ENCODE measurements around the gene PTPRK. TPM values are rescaled to one million over a fixed set of nuclear protein-coding genes. Genes with fewer than 3 reads are reported as not detected.
"Not testable (repeated sequence)": the region's sequence is repeated elsewhere in the genome, so short reads cannot be mapped to it uniquely, and the experiment has no call there.

The PTPRK gene
- total RNA-seq, 1 donor from 2014 or later: 438 TPM

DNA sequence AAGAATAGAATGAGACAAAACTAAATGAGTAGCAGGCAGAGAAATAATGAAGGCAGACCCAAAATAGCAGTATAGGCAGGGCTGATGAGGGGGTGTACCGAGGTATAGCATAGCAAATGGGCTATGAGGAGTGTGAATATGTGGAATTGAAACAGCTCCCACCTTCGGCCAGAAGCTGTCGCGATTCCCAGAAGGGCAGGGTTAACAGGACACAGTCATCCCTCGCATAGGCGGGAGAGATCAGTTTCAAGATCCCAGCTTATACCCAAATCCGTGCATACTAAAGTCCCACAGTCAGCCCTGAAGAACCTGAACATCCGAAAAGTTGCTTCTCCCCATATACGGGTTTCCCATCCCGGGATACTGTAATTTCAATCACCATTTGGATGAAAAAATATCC is 82.7 kb downstream of the PTPRK start:
- DNase-seq: no peak

DNA sequence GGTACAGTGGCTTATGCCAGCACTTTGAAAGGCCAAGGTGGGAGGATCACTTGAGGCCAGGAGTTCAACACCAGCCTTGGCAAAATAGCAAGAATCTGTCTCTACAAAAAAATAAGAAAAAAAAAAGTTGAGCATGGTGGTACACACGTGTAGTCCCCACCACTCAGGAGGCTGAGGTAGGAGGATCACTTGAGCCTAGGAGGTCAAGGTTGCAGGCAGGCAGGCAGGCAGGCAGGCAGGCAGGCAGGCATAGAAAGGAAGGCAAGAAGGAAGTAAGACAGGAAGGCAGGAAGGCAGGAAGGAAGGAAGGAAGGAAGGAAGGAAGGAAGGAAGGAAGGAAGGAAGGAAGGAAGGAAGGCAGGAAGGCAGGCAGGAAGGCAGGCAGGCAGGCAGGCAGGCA is 85.6 kb downstream of the PTPRK start:
- DNase-seq: not testable (repeated sequence)

DNA sequence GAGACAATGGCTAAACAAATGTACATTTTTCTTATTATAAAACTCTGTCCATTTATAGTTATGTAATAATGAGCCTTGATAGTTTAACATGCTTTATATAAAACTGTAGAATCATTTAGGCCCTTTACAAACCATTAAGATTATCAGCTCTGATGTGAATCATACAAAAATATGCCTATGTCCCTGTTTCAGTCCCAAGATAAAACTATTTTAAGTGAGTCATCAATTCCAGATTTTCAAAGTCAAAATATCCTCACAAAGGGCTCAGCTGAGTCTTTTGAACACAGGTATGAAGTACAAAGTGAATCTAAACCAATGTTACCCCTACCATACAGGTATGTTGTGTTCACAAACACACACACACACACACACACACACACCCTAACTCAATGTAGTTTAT is 88.0 kb downstream of the PTPRK start:
- DNase-seq: no peak

DNA sequence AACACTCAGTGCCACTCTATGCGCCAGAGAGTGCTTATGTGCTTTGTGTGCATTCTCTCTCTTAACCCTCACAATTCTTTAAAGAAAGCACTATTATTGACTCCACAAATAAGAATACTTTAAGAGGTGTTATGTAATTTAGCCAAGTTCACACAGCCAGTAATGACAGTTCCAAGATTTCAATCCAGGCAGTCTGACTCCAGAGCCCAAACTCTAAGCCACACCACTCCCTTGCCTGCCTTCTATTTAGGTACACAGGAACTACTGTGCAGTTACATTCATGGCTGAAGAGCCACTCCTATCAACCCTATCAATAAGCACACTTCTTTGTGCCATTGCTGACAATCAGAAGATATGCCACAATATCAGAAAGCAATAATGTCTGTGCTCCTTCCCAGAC is 93.3 kb downstream of the PTPRK start:
- DNase-seq: no peak

DNA sequence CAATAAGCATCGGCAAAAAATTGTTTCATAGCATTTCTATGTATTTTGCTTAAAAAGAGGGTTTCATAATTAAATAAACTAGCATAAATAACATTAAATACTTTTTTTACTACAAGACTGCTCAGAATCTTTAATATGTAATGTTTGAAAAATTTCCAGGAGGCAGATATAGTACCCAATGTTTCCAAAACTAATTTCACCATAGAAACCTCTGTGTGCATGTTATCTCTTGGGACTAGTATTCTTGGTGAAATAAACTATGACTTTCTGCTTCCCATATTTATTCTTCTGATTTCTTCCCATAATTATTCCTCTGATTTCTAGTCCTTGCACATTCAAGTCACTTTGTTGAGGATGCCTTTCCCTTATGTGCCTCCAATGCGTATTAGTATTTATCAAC is 94.5 kb downstream of the PTPRK start:
- DNase-seq: no peak

DNA sequence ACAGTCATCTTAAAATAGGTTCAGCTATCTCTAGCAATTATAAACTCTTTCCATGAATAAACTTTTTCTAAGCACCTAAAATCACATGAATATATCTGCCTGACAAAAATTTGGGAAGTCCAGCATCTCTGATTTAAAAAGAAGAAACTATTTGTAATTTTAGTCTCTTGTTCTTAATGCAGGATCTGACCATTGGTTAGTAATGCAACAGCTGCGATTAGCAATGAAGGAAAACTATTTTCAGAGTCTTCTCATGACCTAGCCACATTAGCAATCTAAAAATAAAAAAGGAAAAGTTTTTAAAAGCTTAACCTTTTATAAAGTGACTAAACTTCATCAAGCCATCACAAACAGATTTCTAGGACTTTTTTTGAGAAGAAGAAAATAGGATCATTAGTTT is 97.5 kb downstream of the PTPRK start:
- no peak for DNase-seq

DNA sequence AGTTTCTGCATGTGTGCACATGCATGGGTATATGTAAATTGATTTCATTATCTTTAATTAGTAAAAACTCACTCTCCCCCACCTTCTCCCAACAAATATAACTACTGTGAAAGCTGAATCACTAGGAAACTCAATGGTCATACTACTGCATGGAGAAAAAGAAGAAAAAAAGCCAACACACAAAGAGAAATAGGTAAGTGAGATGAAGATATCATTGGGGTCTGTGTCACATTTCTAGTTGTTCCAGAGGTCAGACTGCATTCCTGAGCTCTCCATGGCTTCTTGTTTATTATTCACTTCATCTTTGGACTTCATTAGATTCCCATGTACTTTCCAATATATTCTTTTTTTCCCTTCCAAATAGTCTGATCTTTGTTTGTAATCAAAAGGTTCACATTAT is 98.2 kb downstream of the PTPRK start:
- no peak for DNase-seq

DNA sequence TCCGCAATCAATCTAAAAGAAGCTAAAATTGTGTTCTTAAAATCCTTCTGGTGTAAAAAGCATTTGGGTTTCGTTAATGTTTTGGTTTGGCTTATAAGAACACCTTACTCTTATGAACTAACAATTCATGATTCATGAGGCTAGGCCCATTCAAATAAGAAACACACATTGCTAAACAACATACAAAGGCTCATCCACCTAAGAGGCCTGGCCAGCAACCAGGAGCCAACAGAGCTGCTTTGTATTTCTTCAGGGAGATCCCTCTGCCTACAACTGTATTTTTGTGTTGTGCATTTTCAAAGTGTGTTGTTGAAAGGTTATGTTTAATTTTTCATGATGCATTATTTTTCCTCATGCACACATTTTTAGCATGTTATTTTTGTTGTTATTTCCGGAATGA is 98.6 kb downstream of the PTPRK start:
- peak; percentile 10 for DNase-seq

DNA sequence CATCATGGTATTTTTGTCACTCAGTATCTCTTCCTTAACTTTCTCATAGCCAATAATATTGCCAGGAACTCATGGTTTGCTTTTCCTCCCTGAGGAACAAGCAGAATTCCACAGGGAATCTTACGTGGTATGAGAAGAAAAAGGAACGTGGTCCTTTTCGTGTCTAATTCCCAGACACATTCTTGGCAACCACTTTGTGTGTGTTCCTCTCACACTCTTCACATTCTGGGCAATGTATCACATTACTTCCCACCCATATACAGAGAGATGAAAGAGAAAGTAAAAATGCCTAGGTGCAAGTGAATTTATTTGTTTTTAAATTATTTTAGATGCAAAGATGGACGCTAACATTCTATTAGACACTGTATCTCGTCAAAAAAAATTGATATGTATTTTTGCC is 102.7 kb downstream of the PTPRK start:
- DNase-seq: no peak

DNA sequence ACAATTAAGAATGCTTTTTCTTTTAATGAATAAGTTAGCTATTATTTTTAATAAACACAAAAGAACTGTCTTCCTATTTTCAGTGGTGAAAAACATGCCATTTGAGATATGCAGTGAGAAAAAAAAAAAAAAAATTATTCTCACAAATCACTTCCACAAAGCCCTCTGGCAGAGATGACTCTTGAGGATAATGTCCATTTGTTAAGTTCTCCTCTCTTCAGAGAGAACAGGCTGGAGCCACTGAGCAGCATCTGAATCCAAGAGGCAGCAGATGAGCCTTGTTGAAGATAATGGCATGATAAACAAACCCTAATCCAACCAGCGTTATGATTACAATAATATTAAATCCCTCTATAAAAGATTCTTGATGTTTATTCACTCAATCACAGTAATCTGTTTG is 105.0 kb downstream of the PTPRK start:
- DNase-seq: no peak

DNA sequence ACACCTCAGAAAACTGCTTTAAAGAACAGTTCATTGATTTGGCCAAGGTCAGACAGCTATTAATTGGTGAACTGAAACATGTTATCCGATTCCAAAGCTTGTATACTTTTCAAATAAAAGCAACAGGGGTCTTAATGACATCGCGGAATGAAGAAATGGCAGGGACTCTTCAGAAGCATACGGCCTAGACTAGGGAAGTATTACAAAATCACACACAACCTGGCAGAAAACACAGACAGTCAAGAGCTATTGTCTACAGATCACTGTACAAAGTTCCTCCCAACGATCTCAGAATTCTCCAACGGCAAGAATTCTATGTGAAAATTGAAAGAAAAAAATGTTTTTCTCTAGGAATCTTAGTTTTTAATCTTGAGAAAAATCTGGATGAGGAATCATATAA is 105.5 kb downstream of the PTPRK start:
- DNase-seq: no peak

DNA sequence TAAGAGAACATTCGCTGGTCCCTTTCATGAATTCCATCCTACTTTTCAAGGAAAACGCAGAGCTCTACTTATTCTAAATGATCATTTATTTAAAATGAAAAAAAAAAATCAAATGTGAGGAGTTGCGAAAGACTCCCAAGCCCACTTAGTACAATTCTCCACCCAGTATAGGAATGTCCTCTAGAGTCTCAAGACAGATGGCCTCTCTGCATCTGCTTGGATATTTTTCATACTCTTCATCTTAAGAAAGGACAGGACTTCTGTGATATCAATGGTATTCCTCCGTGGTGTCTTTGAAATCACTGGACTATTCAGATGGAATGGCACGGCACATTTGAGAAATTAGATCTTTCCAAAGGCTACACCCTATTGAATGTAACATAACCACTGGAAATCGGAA is 107.1 kb downstream of the PTPRK start:
- no peak for DNase-seq

DNA sequence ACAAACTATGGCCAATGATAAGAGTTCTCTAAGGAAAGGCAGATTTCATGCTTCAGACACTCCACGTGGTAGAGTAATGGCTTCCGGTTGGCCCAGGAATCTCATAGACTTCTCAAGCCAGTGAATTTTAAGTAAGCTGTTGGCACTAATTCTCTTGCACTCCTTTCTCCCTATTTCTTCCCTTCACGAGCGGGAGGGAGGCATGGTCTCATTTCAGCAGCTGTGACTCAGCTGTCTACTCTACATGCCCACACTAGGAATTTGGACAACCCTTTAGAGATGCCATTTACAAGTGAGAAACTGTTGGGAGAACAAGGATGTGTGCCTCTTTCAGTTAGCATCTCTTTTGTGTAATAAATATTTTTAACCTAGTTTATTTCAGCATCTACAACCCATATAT is 107.7 kb downstream of the PTPRK start:
- peak; percentile 39 for DNase-seq

DNA sequence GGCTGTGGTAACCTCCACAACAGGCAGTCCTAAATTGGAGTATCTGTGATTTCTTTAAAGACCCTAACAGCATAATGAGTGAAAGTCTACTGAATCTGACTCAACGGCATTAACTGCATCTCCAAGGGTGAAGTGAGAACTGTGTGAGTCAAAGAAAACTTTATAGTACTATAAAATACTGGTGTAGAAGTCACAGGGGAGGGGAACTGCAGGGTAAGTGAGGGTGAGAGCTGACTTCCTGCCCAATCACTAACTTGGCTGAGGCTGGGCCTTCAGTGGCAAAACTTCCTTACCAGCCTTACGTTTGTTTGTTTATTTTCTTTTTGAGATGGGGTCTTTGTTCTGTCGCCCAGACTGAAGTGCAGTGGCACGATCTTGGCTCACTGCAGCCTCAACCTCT is 109.8 kb downstream of the PTPRK start:
- DNase-seq: no peak

DNA sequence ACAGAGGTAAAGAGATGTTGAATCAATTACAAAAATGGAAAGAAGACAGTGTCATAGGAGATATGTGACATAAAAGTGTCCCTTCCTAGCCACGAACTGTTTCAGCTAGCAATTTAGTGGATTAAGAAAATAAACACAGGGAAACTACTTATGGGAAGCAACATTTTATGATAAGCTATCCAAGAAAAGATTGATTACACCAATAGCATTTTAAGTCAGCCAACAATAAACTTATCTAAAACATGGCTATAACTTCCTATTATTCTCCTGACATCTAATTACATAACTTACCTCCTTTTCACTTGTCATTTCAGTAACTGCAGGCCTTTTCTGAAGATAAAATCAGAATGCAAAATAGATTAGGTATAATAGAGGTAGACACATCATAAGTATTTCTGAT is 111.4 kb downstream of the PTPRK start:
- DNase-seq: no peak

DNA sequence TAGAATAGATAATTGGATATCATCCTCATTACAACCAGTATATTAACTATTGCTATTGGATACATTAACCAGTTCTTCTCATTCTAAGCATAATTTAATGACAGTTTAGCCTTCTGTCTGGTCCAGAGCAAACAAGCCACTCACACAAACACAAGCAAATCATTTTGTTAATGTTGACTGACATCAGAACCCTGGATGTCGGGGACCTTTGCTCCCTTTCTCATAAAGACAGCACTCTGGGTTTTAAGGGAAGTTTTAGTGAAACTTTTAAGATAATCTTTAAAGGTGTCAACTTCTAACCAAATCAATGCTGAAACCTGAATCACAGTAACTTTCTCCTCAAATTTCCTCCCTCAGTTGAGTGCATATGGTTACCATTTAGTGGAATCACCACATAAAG is 113.9 kb downstream of the PTPRK start:
- no peak for DNase-seq

DNA sequence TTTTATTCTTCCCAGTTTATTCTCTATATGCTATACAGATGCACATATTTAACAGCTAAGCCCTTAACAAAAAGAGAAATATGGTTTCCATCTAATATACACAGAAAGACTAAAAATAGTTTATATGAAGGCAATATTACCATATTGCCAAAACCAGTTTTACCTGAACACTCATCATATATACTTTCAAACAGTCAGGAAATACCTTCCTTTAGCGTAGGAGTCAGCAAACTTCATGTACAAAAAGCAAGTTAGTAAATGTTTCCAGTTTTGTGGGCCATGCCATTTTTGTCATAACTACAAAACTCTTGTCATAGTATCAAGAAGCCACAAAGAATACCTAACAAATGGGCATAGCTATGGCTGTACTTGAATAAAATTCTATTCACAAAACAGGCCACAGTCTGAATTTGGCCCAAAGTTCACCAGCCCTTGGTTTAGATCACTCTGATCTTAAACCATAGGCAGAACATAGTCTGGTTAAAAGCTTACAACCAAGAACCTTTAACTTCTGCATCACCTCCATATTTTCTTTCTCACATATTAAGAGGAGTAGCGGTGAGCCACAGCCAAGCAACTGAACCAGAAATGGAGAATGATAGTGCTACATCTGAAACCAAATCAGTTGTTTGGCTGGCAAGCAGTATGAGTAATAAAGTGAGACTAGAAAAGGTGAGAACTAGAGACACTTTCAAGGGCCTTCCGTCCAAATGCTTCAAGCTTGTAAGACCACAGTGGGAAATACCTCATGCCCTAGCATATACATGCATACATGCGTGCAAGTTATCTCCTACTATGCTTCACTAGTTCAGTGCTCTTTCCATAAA is 116.6 kb downstream of the PTPRK start:
- no peak for DNase-seq

DNA sequence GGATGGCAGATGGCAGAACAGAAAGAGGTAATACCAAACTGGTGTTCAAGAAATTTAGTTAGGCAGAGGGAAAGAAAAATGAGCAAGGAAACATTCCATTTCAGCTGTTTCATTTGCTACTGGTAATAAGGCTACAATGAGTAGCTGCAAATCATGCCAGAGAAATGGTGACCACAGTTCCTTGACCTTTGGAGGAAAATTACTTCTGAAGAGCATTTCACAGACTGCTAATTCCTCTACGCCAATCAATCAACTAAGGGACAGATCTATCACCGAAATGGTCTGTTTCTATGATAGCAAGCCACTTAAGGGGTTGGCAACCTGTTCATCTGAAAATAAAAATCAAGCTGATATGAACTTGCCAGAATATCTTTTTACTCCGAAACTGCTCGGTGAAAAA is 119.5 kb downstream of the PTPRK start:
- DNase-seq: no peak

DNA sequence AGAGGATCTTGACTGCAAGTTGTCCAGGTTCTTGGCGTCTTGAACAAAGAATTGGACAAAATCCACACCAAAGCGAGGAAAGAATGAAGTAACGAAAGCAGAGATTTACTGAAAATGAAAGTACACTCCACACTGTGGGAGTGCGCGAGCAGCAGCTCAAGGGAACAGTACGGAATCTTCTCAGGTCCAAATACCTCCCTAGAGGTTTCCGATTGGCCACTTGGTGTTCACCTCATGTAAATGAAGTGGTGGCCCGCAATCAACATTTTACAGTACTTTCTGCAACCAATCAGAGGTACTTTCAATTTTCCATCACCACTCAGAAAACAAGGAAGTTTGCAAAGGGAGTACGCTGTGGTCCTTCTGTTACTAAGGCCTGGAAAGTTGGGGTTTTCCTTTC is 122.4 kb downstream of the PTPRK start:
- no peak for DNase-seq

DNA sequence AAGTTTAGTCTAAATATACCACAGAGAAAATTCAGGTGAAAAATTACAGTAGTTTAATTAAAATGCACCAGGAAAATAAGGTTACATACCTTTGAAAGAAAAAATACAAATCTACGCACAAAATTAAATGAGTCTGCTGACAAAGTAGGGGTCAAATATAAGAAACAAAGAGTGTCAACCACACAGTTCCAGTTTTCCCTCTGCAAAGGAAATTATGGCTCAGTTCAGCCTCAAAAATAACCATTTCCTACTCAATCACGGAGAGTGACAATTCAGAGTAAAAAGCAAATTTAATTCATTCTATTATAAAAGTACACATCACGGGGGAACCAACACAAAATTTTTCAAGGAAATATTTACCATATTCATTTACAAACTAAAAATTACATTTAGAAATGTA is 124.8 kb downstream of the PTPRK start:
- DNase-seq: no peak

DNA sequence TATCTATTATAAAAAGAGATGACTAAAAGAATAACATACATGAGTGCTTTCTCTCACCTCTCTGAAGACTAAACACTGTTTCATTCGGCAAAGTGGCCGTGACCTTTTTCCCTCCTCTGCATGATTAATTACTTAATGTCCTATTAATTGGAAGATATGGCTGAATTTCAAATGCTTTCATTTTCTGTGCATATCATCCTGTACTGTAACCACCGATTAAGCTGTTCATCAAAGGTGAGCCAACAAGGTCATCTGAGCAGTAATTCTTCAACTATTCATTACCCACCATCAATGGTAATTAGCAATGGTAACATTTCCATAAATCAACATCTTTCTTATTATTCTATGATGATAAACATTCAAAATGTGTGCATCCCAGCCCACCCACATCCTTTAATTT is 125.2 kb downstream of the PTPRK start:
- DNase-seq: no peak

DNA sequence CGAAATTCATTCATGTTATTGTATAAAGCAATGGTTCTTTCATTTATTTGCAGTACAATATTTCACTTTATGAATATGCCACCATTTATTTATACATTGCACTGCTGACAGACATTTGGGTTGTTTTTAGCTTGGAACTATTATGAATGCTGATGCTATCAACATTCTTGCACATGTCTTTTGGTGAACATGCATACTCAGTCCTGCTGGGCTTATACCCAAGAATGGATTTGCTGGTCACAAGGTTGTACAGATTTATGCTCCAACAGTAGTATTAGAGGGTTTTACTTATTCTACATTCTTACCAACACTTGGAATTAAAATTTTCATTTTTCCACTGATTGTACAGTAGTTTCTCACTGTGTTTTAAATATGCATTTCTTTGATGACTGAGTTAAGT is 126.2 kb downstream of the PTPRK start:
- no peak for DNase-seq

DNA sequence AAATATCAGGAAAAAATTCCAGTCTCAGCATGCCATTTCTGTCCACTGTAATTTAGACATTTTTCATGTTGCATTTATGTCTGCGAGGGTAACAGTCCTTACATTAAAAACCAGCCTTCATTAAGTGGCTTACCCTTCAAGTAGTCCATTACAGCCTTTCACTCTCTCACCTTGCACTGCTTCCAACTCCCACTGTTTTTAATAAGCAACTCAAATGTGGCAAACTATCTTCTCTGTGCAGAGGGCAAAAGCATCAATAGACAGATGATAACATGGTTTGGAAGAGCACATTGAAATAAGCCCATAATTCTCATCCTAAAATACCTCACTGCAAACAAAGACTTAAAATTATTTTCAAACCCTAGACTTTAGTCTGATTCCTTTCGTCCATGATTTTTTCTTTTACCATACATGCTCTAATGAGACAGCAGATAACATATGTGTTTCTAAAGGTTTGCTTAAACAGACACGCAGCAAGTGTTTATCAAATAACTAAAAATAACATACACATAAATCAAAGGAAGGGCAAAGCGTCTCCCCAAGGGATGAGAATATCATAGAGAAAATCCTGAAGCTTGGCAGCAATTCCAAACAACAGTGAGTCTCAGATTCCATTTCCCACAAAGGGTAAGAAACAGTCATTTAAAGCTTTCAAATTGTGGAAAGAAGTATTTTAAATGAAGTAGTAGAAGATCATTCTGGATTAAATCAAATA is 130.4 kb downstream of the PTPRK start:
- no peak for DNase-seq

DNA sequence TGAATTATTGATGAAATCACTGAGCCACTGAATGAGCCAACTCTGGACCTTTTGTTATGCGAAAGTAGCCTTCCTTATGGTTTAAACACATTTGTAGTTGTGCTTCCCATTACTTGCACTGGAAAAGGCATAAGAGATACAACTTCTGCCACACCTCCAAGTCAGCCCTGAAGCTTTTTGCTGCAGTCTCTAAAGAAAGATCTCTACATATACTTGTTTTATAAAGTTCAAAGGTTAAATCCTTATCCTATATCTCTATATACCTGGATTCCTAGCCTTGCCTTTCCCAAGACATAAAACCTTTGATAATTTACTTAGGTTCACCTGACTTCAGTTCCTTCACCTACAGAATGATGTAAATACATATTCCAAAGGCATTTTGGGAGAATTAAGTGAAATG is 132.0 kb downstream of the PTPRK start:
- DNase-seq: no peak

All from occipital lobe (tissue), 2 donors.